NCI-H774 (cell line): ENCODE data around the gene IFNGR1.
"Not testable (repeated sequence)": the region's sequence is repeated elsewhere in the genome, so short reads cannot be mapped to it uniquely, and the experiment has no call there.

Source experiments
- DNase-seq: peaks from one replicate; lab custom pipeline; 2025; lab: John Stamatoyannopoulos, UW

The IFNGR1 gene

DNA sequence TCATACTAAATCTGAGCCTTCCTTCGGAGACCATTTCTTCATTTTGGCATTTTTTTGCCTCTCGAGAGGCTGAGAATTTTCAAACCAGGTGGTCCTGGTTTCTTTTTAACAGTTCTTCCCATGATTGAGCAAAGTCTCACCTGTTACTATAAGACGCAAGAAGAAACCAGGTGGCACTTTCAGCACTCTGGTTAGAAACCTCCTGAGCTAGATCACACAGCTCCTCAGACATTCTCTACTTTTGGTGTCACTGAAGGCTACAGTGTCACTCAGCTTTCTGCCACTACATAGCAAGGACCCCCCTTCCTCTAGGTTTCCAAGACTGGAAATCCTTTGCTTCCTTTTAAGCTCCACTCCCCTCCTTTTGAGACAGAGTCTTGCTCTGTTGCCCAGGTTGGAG lies 7.3 kb downstream of the IFNGR1 start:
- no peak for DNase-seq

- DNase-seq, result no peak
Measured at GRCh38 chr6:137210903-137211302, 8.3 kb downstream of the IFNGR1 start.

GRCh38 chr6:137208279-137208678 lies 10.9 kb downstream of the IFNGR1 start:
- DNase-seq, result no peak

DNA sequence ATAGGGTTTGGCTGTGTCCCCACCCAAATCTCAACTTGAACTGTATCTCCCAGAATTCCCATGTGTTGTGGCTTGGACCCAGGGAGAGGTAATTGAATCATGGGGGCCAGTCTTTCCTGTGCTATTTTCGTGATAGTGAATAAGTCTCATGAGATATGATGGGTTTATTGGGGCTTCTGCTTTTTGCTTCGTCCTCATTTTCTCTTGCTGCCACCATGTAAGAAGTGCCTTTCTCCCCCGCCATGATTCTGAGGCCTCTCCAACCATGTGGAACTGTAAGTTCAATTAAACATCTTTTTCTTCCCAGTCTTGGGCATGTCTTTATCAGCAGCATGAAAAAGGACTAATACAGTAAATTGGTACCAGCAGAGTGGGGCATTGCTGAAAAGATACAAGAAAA lies 11.7 kb downstream of the IFNGR1 start:
- not testable (repeated sequence) for DNase-seq

- no peak for DNase-seq
Measured at GRCh38 chr6:137206577-137206976, 12.6 kb downstream of the IFNGR1 start.

- DNase-seq, result no peak
Measured at GRCh38 chr6:137203256-137203655, 15.9 kb downstream of the IFNGR1 start.

DNA sequence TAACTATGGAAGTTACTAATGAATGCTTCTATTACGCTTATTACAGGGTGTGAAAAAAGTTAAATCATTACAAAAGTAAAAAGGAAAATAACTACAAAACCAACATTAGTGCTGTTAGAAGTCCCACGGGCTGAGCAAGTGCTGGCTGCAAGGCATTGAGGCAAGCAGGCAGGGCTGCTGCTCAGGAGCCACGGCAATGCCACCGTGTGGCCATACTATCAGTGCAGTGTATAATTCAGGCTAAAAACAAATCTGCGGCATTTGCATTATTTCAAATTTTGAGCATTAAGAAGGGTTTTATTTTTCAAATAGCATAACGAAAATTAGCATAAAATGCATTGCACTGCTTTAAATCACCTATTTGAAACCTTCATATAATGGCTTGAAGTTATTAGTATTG lies 17.1 kb downstream of the IFNGR1 start:
- DNase-seq, result no peak

GRCh38 chr6:137201006-137201405 lies 18.2 kb downstream of the IFNGR1 start:
- no peak for DNase-seq

DNA sequence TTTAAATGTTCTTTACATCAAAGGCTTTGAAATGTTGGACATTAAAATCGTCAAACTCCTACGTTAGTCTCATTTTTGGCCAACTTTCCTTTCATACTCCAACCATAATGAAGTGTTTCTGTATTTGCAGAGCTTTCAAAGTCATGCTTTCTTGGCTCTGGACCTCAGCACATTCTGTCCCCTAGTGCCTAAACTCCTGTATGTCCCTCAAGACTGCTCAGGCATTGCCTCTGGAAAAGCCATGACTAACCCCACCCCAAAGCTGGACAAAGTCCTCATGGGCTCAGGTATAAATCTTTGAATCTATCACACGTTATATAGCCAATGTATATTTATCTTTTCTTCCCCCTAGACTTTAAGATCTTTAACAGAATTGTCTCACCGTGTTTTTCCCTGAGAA lies 18.9 kb downstream of the IFNGR1 start:
- DNase-seq, result no peak

- no peak for DNase-seq
Measured at GRCh38 chr6:137197684-137198645, 21.2 kb downstream of the IFNGR1 start.

- no peak for DNase-seq
Measured at GRCh38 chr6:137193256-137194070, 25.7 kb downstream of the IFNGR1 start.

GRCh38 chr6:137192821-137193220 lies 26.4 kb downstream of the IFNGR1 start:
- DNase-seq, result no peak

DNA sequence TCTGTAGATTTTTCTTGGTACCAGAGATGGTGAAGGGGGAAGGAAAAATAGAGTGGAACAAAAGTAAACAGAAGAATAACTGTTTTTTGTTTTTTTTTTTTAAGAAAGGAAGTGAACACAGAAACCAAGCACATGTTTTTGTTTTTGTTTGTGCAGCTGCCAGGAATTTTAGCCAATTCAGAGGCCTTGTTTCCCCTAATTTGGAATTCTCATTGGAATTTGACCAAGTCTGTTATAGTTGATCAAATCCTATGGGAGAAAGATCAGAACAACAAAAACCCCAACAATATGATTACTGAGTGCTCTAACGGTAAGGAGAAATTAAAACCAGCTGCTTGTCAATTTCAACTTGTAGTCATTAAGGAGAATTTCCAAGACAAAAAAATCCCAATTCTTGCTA lies 27.5 kb downstream of the IFNGR1 start:
- no peak for DNase-seq

GRCh38 chr6:137191236-137191635 lies 27.9 kb downstream of the IFNGR1 start:
- no peak for DNase-seq

DNA sequence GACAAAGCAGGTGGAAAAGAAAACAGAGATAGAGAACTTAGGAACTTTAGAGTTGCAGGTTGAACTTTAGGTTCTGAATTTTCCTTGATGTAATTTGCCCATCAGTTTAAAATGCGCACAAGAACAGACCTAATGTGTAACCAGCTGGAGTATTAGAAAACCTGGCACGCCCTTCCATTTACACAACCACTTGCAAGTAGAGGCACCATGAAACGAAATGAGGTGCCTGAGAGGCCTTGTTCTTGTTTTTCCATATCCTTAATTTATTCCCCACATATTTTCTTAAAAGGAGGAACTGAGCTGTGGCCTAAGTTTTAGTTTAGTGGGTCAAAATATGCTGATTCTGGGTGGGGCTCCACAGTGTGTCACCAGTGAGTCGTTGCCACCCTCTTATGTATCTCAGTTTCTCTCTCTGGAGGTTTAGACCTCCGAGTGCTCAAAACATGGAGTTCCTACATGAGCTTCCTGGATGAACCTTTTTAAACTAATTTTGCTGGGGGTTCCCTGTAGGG lies 28.5 kb downstream of the IFNGR1 start:
- no peak for DNase-seq

- DNase-seq, result no peak
Measured at GRCh38 chr6:137188855-137189254, 30.3 kb downstream of the IFNGR1 start.

- no peak for DNase-seq
Measured at GRCh38 chr6:137185290-137185689, 33.9 kb downstream of the IFNGR1 start.

DNA sequence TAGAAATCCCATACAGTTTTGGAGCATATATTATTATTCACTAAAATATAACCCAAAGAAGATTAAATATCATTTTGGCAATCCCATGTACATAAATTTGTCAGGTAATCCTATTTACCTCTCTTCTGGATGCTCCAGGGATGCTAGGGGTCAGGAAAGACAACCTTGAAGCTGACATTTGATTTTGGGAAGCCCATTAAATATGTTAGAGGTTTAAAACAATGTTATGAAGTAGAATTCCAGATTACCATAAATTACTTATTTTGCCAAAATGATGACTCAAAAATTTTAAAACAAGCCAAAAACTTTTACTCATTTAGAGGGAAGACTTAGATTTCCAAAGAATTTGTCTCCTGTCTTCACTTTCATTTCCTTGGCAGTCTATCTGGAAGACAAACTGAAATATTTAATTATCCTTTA lies 36.5 kb downstream of the IFNGR1 start:
- no peak for DNase-seq

DNA sequence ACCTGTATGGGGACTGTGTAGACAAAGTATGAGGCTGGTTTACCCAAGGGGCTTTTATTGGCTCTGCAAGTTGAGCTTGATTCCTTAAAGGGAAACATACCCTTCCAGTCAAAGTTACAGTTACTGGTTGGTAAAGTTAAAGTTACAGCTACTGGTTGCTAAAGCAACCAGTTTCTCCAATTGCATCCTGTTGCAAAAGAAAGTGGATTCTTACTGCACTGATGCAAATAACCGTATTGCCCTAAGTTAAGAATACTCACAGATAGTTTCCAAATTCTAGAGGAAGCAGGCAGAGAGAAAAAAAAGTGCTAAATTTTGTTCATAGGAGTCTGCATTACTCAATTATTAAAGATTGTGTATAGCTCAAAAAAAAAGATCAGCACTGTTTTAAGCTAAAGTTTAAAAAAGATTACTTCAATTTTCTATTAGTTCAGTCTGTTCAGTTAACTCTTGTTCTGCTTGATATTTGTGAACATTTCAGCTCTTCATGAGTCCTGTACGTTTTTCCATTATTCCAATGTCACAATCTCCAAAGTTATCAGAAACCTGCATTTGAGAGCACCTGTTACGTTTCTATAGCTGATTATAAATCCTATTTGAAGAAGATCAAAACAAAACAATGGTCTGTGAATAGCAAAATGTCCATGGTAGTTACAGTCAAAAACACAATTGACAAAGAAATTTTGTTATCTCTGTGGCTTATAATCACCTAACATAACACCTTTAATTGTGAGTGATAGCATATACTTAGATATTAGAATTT lies 37.1 kb downstream of the IFNGR1 start:
- no peak for DNase-seq

- no peak for DNase-seq
Measured at GRCh38 chr6:137177611-137178010, 41.6 kb downstream of the IFNGR1 start.

- no peak for DNase-seq
Measured at GRCh38 chr6:137176729-137177128, 42.5 kb downstream of the IFNGR1 start.

DNA sequence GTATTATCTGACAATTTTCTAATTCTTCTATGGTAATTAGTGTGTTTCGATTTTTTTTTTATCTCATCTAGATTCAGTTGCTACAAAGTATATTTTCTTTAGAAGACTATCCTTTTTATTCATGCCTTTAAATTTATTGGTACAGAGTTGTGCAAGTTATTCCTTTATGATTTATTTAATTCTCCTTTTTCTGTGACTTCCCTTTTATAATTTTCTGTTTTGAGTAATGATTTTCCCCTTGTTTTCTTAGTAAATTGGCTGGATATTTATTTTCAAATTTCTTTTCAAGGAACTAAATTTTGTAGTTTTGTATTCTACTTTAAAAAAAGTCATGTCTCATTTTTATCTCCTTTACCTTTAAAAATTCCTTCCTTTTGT lies 43.3 kb downstream of the IFNGR1 start:
- DNase-seq, result no peak
